22Rv1 (cell line): Measurements from ENCODE around the gene SLC52A3.

Experiments
- H3K27ac ChIP-seq: fragments of 450-650 bp; 2 replicates; pipeline ENCODE4 v1.5.1; 2017
- ZFX ChIP-seq: fragments of 450-650 bp; IDR thresholded peaks from 2 replicates; pipeline ENCODE4 v1.6.1; 2017; ENCODE audit warnings: antibody characterized with exemption, borderline replicate concordance
- TF ChIP-seq, protein P1 (sequence below): fragments of 450-650 bp; IDR thresholded peaks from 2 replicates; pipeline ENCODE4 v1.5.1; 2017; ENCODE audit warnings: mild to moderate bottlenecking

Gene SLC52A3

DNA sequence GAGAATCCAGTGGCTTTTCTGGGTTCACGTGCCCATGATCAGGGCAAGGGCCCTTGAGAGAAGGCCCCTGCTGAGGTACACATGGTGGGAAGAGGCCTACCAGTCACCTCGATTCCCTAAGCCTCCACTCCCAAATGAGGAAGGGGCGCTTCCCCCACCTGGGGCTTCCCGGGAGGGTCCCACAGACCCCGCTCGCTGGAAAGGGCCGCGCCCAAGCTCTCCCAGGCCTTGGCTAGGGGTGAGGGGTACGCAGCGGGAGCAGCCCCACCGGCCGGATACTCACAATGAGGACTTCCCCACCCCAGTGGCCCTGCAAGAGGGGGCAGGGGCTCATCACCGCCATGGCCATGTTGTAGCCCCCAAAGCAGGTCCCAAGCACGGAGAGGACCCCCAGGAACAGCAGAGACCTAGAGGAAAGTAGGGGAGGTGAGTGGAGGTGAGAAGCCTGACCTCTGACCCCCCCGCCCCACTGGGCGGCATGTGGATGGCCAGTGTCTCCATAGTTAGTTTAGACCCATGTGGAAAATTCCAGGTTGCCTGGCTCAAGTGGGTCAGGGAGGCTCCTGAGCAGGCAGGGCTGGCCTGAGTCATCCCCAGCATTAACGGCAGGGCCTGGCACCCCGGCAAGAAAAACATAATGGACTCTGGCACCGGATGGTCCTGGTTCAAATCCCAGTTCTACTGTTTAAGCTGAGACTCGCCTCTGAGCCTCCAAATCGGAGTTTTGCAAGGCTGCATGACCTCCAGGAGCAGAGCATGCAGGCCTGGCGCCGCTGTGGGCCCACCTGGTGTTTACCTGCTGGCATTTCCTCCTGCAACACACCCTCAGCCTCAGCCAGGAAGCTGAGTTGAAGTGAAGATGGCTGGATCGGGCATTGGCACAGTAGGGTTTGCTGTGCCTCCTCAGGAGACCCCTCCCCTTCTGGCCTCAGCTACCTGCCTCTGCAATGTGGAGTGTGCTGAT, 6.6 kb downstream of the SLC52A3 start:
- no peak for TF ChIP-seq ZFX
- TF ChIP-seq, protein P1, sequence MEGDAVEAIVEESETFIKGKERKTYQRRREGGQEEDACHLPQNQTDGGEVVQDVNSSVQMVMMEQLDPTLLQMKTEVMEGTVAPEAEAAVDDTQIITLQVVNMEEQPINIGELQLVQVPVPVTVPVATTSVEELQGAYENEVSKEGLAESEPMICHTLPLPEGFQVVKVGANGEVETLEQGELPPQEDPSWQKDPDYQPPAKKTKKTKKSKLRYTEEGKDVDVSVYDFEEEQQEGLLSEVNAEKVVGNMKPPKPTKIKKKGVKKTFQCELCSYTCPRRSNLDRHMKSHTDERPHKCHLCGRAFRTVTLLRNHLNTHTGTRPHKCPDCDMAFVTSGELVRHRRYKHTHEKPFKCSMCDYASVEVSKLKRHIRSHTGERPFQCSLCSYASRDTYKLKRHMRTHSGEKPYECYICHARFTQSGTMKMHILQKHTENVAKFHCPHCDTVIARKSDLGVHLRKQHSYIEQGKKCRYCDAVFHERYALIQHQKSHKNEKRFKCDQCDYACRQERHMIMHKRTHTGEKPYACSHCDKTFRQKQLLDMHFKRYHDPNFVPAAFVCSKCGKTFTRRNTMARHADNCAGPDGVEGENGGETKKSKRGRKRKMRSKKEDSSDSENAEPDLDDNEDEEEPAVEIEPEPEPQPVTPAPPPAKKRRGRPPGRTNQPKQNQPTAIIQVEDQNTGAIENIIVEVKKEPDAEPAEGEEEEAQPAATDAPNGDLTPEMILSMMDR = no peak
- peak overlapping the region; percentile 7; the same call in 1 of the 2 replicates for H3K27ac ChIP-seq

DNA sequence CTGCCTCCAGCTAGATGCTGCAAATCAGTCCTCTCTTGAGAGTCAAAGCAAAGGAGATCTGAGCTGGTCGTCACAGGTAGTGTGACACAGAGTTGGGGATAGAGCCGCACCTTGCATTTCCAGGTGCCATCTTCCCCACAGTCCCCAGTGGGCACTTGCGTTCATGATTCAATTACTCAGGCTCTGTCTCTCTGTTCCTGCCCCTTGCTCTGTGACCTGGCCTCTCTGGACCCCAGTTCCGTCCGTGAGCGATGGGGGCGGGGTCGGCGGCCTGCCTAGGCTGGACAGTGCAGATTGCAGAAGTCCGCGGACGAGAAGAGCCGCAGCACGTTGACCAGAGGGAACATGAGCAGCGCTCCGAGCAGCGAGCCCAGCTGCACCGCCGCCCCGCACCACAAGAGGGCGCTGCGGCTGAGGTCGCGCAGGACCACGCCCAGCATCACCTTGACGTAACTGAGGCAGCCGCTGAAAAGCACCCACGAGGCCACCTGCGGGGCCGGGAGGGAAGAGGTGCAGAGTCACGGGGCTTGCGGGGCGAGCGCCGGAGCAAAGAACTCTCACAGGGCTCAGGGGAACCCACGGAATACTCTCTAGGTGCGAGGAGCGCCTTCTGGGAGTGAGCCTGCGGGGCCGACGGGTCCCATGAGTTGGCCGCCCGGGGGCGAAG, 7.4 kb downstream of the SLC52A3 start:
- TF ChIP-seq, protein P1 = peak; percentile 99
- TF ChIP-seq ZFX = no peak
- H3K27ac ChIP-seq = peak overlapping the region; percentile 7; the same call in 1 of the 2 replicates

DNA sequence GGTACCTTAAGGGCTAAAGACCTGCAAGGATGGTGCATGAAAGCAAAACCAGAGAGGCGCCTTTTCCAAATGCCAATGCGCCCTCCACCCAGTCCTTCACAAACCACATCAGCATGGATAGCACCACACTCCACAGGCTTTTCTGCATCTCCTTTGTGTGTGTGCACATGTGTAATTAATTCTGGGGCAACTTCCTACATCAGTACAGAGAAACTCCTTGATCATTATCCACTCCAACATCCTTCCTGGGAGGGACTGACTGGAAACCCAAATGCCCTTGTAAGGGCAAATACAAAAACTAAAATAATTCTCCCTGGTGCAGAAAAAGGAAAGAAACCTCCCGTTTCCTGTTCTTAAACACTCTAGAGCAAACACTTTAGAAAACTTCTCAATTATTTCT, 10.8 kb downstream of the SLC52A3 start:
- TF ChIP-seq, protein P1 = no peak
- no peak for TF ChIP-seq ZFX
- no peak overlapping the region for H3K27ac ChIP-seq

DNA sequence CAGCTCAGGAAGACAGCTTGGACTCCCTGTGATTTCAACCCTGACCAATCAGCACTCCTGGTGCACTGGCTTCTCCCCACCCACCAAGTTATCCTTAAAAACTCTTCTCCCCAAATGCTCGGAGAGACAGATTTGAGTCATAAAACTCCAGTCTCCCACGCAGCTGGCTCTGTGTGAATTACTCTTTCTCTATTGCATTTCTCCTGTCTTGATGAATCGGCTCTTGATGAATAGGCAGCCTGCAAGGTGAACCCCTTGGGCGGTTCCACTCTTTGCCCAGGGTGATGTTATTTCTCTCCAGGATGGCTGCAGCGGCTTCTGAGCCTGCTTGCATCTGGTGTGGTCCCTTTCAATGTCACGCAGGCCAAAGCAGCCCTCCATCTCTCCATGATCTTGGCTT, 12.4 kb downstream of the SLC52A3 start:
- H3K27ac ChIP-seq = no peak overlapping the region
- no peak for TF ChIP-seq ZFX
- TF ChIP-seq, protein P1 = no peak

DNA sequence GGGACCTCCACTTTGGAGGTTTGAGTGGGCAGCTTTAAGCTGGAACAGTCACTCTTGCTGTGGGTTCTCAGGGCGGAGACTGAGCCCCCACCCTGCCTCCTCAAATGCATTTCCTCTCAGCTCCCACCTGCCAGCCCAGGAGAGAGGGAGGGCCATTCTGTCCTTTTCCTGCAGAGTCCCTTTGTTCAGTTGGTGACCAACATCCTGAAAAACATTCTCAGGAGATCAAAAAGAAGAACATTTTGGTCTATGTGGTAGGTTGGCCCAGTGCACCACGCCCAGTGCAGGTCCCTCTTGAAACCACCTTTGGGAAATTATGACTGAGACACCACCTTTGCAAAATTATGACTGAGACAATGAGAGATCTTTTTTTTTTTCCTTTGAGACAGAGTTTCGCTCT, 13.4 kb downstream of the SLC52A3 start:
- H3K27ac ChIP-seq = peak overlapping the region; percentile 64; the same call in 1 of the 2 replicates
- TF ChIP-seq, protein P1 = no peak
- TF ChIP-seq ZFX = no peak

GRCh38 chr20:753897-754635, 14.2 kb downstream of the SLC52A3 start:
- H3K27ac ChIP-seq = peak overlapping the region; percentile 64
- TF ChIP-seq, protein P1 = no peak
- no peak for TF ChIP-seq ZFX
